Measurements from ENCODE around the gene PRM3. TPM values are rescaled to one million over a fixed set of nuclear protein-coding genes. Genes with fewer than 3 reads are reported as not detected.

The PRM3 gene
- total RNA-seq, 2 experiments from 2014 or later: not detected

GRCh38 chr16:11280616-11281522 is 7.4 kb upstream of the PRM3 start, which contains the start of gene PRM1:
TSS of gene PRM1 (minus strand) at chr16:11281330. CDS start at chr16:11281238, 92 bp downstream.
- Mint-ChIP-seq H3K36me3 (ENCODE audit: low read depth) (no peaks in the 10 kb centered on the region), H3K27ac (no peak within 1 kb of the TSS), H3K9me3 (no peaks in the 10 kb centered on the region), H3K4me3 (no peak within 1 kb of the TSS), H3K4me1 (ENCODE audit: low read depth) (no peaks in the 10 kb centered on the region), H3K27me3 (no peaks in the 10 kb centered on the region)
- intact Hi-C loops (cut with DNase I, micrococcal nuclease): no loop called here
- Histone ChIP-seq H3K4me3 (ENCODE audit: low read length) (no peak within 1 kb of the TSS), H3K9me3 (ENCODE audit: control insufficient read depth in 1 of 2, insufficient read depth in 1 of 2, low read length in 2 of 2) (no peaks in the 10 kb centered on the region), H3K4me1 (ENCODE audit: insufficient read depth, low read length) (no peaks in the 10 kb centered on the region), H3K36me3 (ENCODE audit: insufficient read depth, low read length) (no peaks in the 10 kb centered on the region), H3K27me3 (ENCODE audit: control insufficient read depth in 1 of 2, insufficient read depth in 2 of 2, low read length in 2 of 2) (no peaks in the 10 kb centered on the region), H3K27ac (ENCODE audit: low read depth in 1 of 2, low read length in 2 of 2) (no peak within 1 kb of the TSS)
- TF ChIP-seq CTCF (IDR thresholded peaks at IDR 0.05): no peak
- DNase-seq (no peak), ATAC-seq (ENCODE audit: poor library complexity) (no peak)
- ChIA-PET CTCF (no interaction called here), POLR2A (no interaction called here)

GRCh38 chr16:11278681-11279628 is 5.5 kb upstream of the PRM3 start:
- H3K36me3 ChIP-seq (ENCODE audit: insufficient read depth, low read length): no peaks in the 10 kb centered on the region
- intact Hi-C loops (cut with DNase I, micrococcal nuclease): no loop called here
- Mint-ChIP-seq H3K36me3 (ENCODE audit: low read depth) (no peaks in the 10 kb centered on the region), H3K9me3 (no peaks in the 10 kb centered on the region), H3K27me3 (no peaks in the 10 kb centered on the region), H3K27ac (no peak overlapping the region), H3K4me1 (ENCODE audit: low read depth) (no peaks in the 10 kb centered on the region), H3K4me3 (no peak overlapping the region)
- no peak overlapping the region for H3K4me3 ChIP-seq (ENCODE audit: low read length)
- no peak for ATAC-seq (ENCODE audit: poor library complexity)
- ChIA-PET CTCF (no interaction called here), POLR2A (interaction anchor here (1.3 kb wide), 1 partner anchor 19 kb away, joined by 3 read pairs; no protein-coding TSS in a partner anchor)
- no peak for DNase-seq
- TF ChIP-seq CTCF (IDR thresholded peaks at IDR 0.05): no peak
- H3K4me1 ChIP-seq (ENCODE audit: insufficient read depth, low read length): no peaks in the 10 kb centered on the region
- no peaks in the 10 kb centered on the region for H3K9me3 ChIP-seq (ENCODE audit: control insufficient read depth in 1 of 2, insufficient read depth in 1 of 2, low read length in 2 of 2)
- no peaks in the 10 kb centered on the region for H3K27me3 ChIP-seq (ENCODE audit: control insufficient read depth in 1 of 2, insufficient read depth in 2 of 2, low read length in 2 of 2)
- H3K27ac ChIP-seq (ENCODE audit: low read depth in 1 of 2, low read length in 2 of 2): no peak overlapping the region

- no peaks in the 10 kb centered on the region for H3K9me3 Mint-ChIP-seq
- Histone ChIP-seq H3K27me3 (ENCODE audit: control insufficient read depth in 1 of 2, insufficient read depth in 2 of 2, low read length in 2 of 2) (no peaks in the 10 kb centered on the region), H3K27ac (ENCODE audit: low read depth in 1 of 2, low read length in 2 of 2) (no peak overlapping the region), H3K4me1 (ENCODE audit: insufficient read depth, low read length) (no peaks in the 10 kb centered on the region), H3K36me3 (ENCODE audit: insufficient read depth, low read length) (no peaks in the 10 kb centered on the region), H3K4me3 (ENCODE audit: low read length) (no peak overlapping the region), H3K9me3 (ENCODE audit: control insufficient read depth in 1 of 2, insufficient read depth in 1 of 2, low read length in 2 of 2) (no peaks in the 10 kb centered on the region)
- intact Hi-C loops (cut with DNase I, micrococcal nuclease): no loop called here
- no peak for TF ChIP-seq CTCF (IDR thresholded peaks at IDR 0.05)
- H3K27me3 Mint-ChIP-seq: no peaks in the 10 kb centered on the region
- H3K4me1 Mint-ChIP-seq (ENCODE audit: low read depth): no peaks in the 10 kb centered on the region
- ATAC-seq (ENCODE audit: poor library complexity) (no peak), DNase-seq (no peak)
- ChIA-PET CTCF (no interaction called here), POLR2A (interaction anchor here (1.3 kb wide), 1 partner anchor 20 kb away, joined by 3 read pairs; no protein-coding TSS in a partner anchor)
- no peak overlapping the region for H3K27ac Mint-ChIP-seq
- no peak overlapping the region for H3K4me3 Mint-ChIP-seq
- H3K36me3 Mint-ChIP-seq (ENCODE audit: low read depth): no peaks in the 10 kb centered on the region
Observed at GRCh38 chr16:11277607-11278337, 4.3 kb upstream of the PRM3 start.

Data from CD4-positive, alpha-beta T cell (primary cell).